H1 (cell line): ENCODE measurements around the gene CDH12.

ENCODE experiments used
- CBX5 ChIP-seq: fragments of 300-800, 300-1000 bp; sonication (generic); IDR thresholded peaks from 2 replicates; pipeline ENCODE4 v1.7.1; 2016; ENCODE audit warnings: antibody characterized with exemption, low read length, low read depth
- CHD1 ChIP-seq: IDR thresholded peaks from 2 replicates; pipeline ENCODE4 v1.6.1; 2012; ENCODE audit warnings: low read depth, low read length, improper control_type of control experiment
- CTCF ChIP-seq, 3 experiments: IDR thresholded peaks; 1 replicate in 2 of 3; 2 replicates in 1 of 3; pipeline versions ENCODE4 v1.5.1 to v1.6.1; 2011; ENCODE audit warnings: low read length in 3 of 3, mild to moderate bottlenecking in 3 of 3, inconsistent platforms in 2 of 3, low read depth in 1 of 3, moderate library complexity in 1 of 3; ENCODE audit not compliant: insufficient read depth in 1 of 3; ENCODE audit errors: control extremely low read depth in 1 of 3
- EZH2 ChIP-seq: fragments of 200-600 bp; sonication (generic); IDR thresholded peaks from 2 replicates; pipeline ENCODE4 v1.7.1; 2012; ENCODE audit warnings: low read depth, mild to moderate bottlenecking, moderate library complexity, low read length, inconsistent platforms; ENCODE audit not compliant: severe bottlenecking
- MAFK ChIP-seq: IDR thresholded peaks from 2 replicates; pipeline ENCODE4 v1.6.1; 2012; ENCODE audit warnings: low read depth, mild to moderate bottlenecking, improper control_type of control experiment, low read length
- MAX ChIP-seq: IDR thresholded peaks from 2 replicates; pipeline ENCODE4 v1.6.1; 2012; ENCODE audit warnings: inconsistent platforms
- POLR2A ChIP-seq, 2 experiments: IDR thresholded peaks; 1 replicate in 1 of 2; 2 replicates in 1 of 2; pipeline ENCODE4 v1.6.1; 2011; ENCODE audit warnings: low read depth in 2 of 2, low read length in 2 of 2, mild to moderate bottlenecking in 2 of 2; ENCODE audit errors: control extremely low read depth in 1 of 2
- RFX5 ChIP-seq: IDR thresholded peaks from 2 replicates; pipeline ENCODE4 v1.6.1; 2011; ENCODE audit warnings: low read depth, low read length, improper control_type of control experiment, borderline replicate concordance
- RXRA ChIP-seq: IDR thresholded peaks from 2 replicates; pipeline ENCODE4 v1.6.1; 2011; ENCODE audit warnings: low read depth, mild to moderate bottlenecking, low read length, moderate library complexity; ENCODE audit not compliant: insufficient read depth
- SIN3A ChIP-seq, 2 experiments: IDR thresholded peaks in 1 of 2; conservative IDR thresholded peaks in 1 of 2; 2 replicates each; pipeline ENCODE4 v1.6.1; 2011 to 2012; ENCODE audit warnings: low read length in 2 of 2, improper control_type of control experiment in 1 of 2, low read depth in 1 of 2, mild to moderate bottlenecking in 1 of 2

- TF ChIP-seq CTCF (IDR thresholded peaks at IDR 0.05; ENCODE audit: control extremely low read depth in 1 of 3, insufficient read depth in 1 of 3, low read depth in 1 of 3, low read length in 3 of 3) (no peak), MAFK (no peak), RXRA (no peak), MAX (no peak), EZH2 (no peak), SIN3A (conservative IDR thresholded peaks at IDR 0.05 in 1 of 2, IDR thresholded peaks at IDR 0.05 in 1 of 2; ENCODE audit: low read depth in 1 of 2, low read length in 2 of 2) (no peak), CBX5 (no peak), CHD1 (no peak), POLR2A (IDR thresholded peaks at IDR 0.05; ENCODE audit: control extremely low read depth in 1 of 2, low read depth in 2 of 2, low read length in 2 of 2) (no peak), RFX5 (no peak)
Measured at GRCh38 chr5:22611327-22611726, 241.8 kb downstream of the CDH12 start.
